ENCODE data around the gene ZNF626.
"Not testable (repeated sequence)": the region's sequence is repeated elsewhere in the genome, so short reads cannot be mapped to it uniquely, and the experiment has no call there.

Gene ZNF626

DNA sequence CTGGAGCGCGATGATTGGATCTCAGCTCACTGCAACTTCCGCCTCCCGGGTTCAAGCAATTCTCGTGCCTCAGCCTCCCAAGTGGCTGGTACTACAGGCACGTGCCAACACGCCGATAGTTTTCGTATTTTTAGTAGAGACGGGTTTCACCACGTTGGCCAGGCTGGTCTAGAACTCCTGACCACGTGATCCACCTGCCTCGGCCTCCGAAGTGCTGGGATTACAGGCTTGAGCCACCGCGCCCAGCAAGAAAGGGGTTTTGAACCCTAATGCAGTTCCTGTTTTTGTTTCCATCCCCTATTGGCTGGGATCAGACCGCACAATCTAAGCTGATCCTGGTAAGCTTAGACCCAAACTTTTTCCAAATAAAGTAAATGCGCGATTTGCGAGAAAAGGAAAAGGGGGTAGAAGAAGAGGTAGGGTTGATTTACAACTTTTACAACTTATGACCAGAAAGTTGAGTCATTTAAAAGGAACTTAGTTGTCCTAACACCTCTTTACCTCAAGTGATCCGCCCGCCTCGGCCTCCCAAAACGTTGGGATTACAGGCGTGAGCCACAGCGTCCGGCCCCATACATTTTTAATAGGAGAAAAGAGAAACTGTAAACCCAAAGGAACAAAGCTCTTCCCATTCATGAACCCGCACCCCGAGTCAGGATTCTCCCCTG is 764 bp downstream of the ZNF626 start:
- Histone ChIP-seq H3K79me2 (ENCODE audit: insufficient read depth, low read length) (peaks cover 57% of the 10 kb centered on the region), H3K36me3 (ENCODE audit: insufficient read depth, low read length) (no peaks in the 10 kb centered on the region), H3K4me3 (ENCODE audit: low read length, poor library complexity, severe bottlenecking) (peak overlapping the region; percentile 100)

DNA sequence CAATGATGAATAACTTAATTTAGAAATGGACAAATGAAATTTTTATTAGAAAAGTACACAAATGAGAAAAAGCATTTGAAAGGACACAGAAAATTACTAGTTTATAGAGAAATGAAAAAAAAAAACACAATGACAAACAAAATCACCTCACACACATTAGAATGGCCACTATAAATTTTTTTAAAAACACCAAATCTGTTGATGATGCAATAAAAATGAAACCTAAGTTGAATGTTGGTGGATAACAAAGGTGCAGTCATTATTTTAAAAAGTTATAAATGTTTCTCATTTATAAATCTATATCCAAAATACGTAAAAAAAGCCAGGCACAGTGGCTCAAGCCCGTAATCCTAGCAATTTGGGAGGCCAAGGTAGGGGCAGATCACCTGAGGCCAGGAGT is 20.8 kb downstream of the ZNF626 start:
- Histone ChIP-seq H3K9me2 (replicated peaks; ENCODE audit: low read depth, low read length) (no peaks in the 10 kb centered on the region), H3F3A (ENCODE audit: low read depth) (no peaks in the 10 kb centered on the region), H3K9me3 (ENCODE audit: insufficient read depth, low read depth, low read length) (0 out of 2 replicates have a peak, but pooled peaks cover 8% of the 10 kb centered on the region), H3K79me2 (ENCODE audit: insufficient read depth, low read length) (no peaks in the 10 kb centered on the region), H3K4me2 (ENCODE audit: low read depth, low read length, poor library complexity, severe bottlenecking) (no peak overlapping the region), H3K27me3 (ENCODE audit: insufficient read depth, low read length, poor library complexity, severe bottlenecking) (no peaks in the 10 kb centered on the region), H4K20me1 (ENCODE audit: insufficient read depth, low read length, poor library complexity, severe bottlenecking) (no peaks in the 10 kb centered on the region), H2AFZ (ENCODE audit: low read length) (no peak overlapping the region), H3K4me3 (ENCODE audit: low read length, poor library complexity, severe bottlenecking) (no peak overlapping the region), H3K4me1 (ENCODE audit: insufficient read depth, low read length, poor library complexity, severe bottlenecking) (no peaks in the 10 kb centered on the region), H3K36me3 (ENCODE audit: insufficient read depth, low read length) (peaks cover 33% of the 10 kb centered on the region; the same call in 1 of the 2 replicates), H3K9ac (ENCODE audit: low read depth, low read length, poor library complexity, severe bottlenecking) (no peak overlapping the region)
- TF ChIP-seq, protein P1, sequence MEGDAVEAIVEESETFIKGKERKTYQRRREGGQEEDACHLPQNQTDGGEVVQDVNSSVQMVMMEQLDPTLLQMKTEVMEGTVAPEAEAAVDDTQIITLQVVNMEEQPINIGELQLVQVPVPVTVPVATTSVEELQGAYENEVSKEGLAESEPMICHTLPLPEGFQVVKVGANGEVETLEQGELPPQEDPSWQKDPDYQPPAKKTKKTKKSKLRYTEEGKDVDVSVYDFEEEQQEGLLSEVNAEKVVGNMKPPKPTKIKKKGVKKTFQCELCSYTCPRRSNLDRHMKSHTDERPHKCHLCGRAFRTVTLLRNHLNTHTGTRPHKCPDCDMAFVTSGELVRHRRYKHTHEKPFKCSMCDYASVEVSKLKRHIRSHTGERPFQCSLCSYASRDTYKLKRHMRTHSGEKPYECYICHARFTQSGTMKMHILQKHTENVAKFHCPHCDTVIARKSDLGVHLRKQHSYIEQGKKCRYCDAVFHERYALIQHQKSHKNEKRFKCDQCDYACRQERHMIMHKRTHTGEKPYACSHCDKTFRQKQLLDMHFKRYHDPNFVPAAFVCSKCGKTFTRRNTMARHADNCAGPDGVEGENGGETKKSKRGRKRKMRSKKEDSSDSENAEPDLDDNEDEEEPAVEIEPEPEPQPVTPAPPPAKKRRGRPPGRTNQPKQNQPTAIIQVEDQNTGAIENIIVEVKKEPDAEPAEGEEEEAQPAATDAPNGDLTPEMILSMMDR (conservative IDR thresholded peaks at IDR 0.05; ENCODE audit: low read length): no peak
- TF ChIP-seq EZH2phosphoT487 (IDR thresholded peaks at IDR 0.05; ENCODE audit: borderline replicate concordance): no peak

More for the DNA sequence above, 764 bp downstream of the ZNF626 start:
- TF ChIP-seq EZH2phosphoT487 (IDR thresholded peaks at IDR 0.05; ENCODE audit: borderline replicate concordance): no peak
- TF ChIP-seq, protein P1 (conservative IDR thresholded peaks at IDR 0.05; ENCODE audit: low read length): no peak
- Histone ChIP-seq H3K27me3 (ENCODE audit: insufficient read depth, low read length, poor library complexity, severe bottlenecking) (no peaks in the 10 kb centered on the region), H3K4me2 (ENCODE audit: low read depth, low read length, poor library complexity, severe bottlenecking) (peak overlapping the region; percentile 99), H3F3A (ENCODE audit: low read depth) (no peaks in the 10 kb centered on the region), H4K20me1 (ENCODE audit: insufficient read depth, low read length, poor library complexity, severe bottlenecking) (peaks cover 52% of the 10 kb centered on the region), H3K4me1 (ENCODE audit: insufficient read depth, low read length, poor library complexity, severe bottlenecking) (peaks cover 17% of the 10 kb centered on the region), H3K9me3 (ENCODE audit: insufficient read depth, low read depth, low read length) (no peaks in the 10 kb centered on the region), H3K9me2 (replicated peaks; ENCODE audit: low read depth, low read length) (no peaks in the 10 kb centered on the region), H2AFZ (ENCODE audit: low read length) (no peak overlapping the region), H3K9ac (ENCODE audit: low read depth, low read length, poor library complexity, severe bottlenecking) (peak overlapping the region; percentile 97)

DNA sequence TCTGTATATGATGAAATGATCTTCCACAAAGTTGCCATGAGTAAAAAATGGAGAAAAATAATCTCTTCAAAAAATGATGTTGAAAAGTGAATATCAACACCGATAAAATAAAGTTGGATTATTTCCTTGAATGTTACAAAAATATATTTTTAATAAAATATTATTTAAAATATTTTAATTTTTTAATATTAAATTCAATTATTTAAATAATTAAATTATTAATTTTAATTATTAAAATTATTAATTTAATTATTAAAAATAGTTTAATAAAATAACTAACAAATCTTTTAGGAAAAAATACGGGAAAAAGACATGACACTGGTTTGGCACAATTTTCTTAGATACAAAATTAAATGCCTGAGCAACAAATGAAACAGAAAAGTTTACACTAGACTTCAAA is 21.3 kb downstream of the ZNF626 start:
- no peak overlapping the region for H3K4me2 ChIP-seq (ENCODE audit: low read depth, low read length, poor library complexity, severe bottlenecking)
- TF ChIP-seq EZH2phosphoT487 (IDR thresholded peaks at IDR 0.05; ENCODE audit: borderline replicate concordance): no peak
- TF ChIP-seq, protein P1 (conservative IDR thresholded peaks at IDR 0.05; ENCODE audit: low read length): no peak
- H3K79me2 ChIP-seq (ENCODE audit: insufficient read depth, low read length): no peaks in the 10 kb centered on the region
- no peak overlapping the region for H3K9ac ChIP-seq (ENCODE audit: low read depth, low read length, poor library complexity, severe bottlenecking)
- no peaks in the 10 kb centered on the region for H3K9me2 ChIP-seq (replicated peaks; ENCODE audit: low read depth, low read length)
- no peak overlapping the region for H2AFZ ChIP-seq (ENCODE audit: low read length)
- no peaks in the 10 kb centered on the region for H4K20me1 ChIP-seq (ENCODE audit: insufficient read depth, low read length, poor library complexity, severe bottlenecking)
- no peaks in the 10 kb centered on the region for H3K27me3 ChIP-seq (ENCODE audit: insufficient read depth, low read length, poor library complexity, severe bottlenecking)
- no peak overlapping the region for H3K4me3 ChIP-seq (ENCODE audit: low read length, poor library complexity, severe bottlenecking)
- peaks cover 38% of the 10 kb centered on the region; the same call in 1 of the 2 replicates for H3K36me3 ChIP-seq (ENCODE audit: insufficient read depth, low read length)
- H3K9me3 ChIP-seq (ENCODE audit: insufficient read depth, low read depth, low read length): 0 out of 2 replicates have a peak, but pooled peaks cover 9% of the 10 kb centered on the region
- no peaks in the 10 kb centered on the region for H3K4me1 ChIP-seq (ENCODE audit: insufficient read depth, low read length, poor library complexity, severe bottlenecking)
- no peaks in the 10 kb centered on the region for H3F3A ChIP-seq (ENCODE audit: low read depth)

GRCh38 chr19:20624560-20624959 is 36.8 kb downstream of the ZNF626 start:
- not testable (repeated sequence) for H3K36me3 ChIP-seq (ENCODE audit: insufficient read depth, low read length); H3K4me3 ChIP-seq (ENCODE audit: low read length, poor library complexity, severe bottlenecking); H3K79me2 ChIP-seq (ENCODE audit: insufficient read depth, low read length)

More at GRCh38 chr19:20624560-20624959, 36.8 kb downstream of the ZNF626 start:
- H3K4me2 ChIP-seq (ENCODE audit: low read depth, low read length, poor library complexity, severe bottlenecking); H4K20me1 ChIP-seq (ENCODE audit: insufficient read depth, low read length, poor library complexity, severe bottlenecking); H3F3A ChIP-seq (ENCODE audit: low read depth); H3K27me3 ChIP-seq (ENCODE audit: insufficient read depth, low read length, poor library complexity, severe bottlenecking); H3K9me3 ChIP-seq (ENCODE audit: insufficient read depth, low read depth, low read length); H3K9me2 ChIP-seq (replicated peaks; ENCODE audit: low read depth, low read length); H3K4me1 ChIP-seq (ENCODE audit: insufficient read depth, low read length, poor library complexity, severe bottlenecking); H2AFZ ChIP-seq (ENCODE audit: low read length); H3K9ac ChIP-seq (ENCODE audit: low read depth, low read length, poor library complexity, severe bottlenecking): not testable (repeated sequence)
